HG02981 (cell line): Measurements from ENCODE around the gene ALS2CL.
"Not testable (repeated sequence)": the region's sequence is repeated elsewhere in the genome, so short reads cannot be mapped to it uniquely, and the experiment has no call there.

Experiments used
- ATAC-seq: cut with Tn5 transposase; IDR thresholded peaks from one replicate; pipeline ENCODE4 v1.9.1; 2021; ENCODE audit warnings: mild to moderate bottlenecking, moderate library complexity; ENCODE audit not compliant: unreplicated experiment

The ALS2CL gene

DNA sequence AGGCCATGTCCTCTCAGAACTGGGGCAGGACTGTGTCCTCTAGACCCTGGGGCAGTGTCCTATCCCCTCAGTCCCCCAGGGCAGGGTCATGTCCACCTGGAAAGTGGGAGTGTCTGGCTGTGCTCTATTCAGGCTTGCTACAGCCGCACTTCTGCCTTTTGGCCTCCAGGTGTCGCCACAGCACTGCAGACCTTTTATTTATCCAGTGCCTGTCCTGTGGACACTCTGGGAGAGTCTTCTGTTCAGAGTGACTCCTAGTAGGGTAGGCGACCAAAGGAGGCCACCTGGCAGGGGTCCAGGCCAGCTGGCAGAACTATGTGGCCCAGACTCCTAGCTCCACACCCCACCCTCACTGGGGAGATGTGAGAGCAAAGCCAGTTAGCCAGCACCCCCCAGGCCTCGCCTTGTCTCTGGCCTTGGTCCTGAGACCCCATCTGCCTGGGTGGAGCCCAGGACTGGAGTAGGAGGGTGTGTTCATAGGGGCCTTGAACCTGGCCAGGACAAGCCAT lies 11.6 kb upstream of the ALS2CL start:
- peak; percentile 59 for ATAC-seq

DNA sequence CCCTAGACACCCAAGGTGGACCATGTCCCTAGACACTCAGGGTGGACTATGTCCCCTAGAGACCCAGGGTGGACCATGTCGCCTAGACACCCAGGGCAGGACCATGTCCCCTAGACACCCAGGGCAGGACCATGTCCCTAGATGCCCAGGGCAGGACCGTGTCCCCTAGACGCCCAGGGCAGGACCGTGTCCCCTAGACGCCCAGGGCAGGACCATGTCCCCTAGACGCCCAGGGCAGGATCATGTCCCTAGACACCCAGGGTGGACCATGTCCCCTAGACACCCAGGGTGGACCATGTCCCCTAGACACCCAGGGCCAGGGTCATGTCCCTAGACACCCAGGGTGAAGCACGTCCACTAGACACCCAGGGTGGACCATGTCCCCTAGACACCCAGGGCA lies 10.9 kb upstream of the ALS2CL start:
- not testable (repeated sequence) for ATAC-seq

DNA sequence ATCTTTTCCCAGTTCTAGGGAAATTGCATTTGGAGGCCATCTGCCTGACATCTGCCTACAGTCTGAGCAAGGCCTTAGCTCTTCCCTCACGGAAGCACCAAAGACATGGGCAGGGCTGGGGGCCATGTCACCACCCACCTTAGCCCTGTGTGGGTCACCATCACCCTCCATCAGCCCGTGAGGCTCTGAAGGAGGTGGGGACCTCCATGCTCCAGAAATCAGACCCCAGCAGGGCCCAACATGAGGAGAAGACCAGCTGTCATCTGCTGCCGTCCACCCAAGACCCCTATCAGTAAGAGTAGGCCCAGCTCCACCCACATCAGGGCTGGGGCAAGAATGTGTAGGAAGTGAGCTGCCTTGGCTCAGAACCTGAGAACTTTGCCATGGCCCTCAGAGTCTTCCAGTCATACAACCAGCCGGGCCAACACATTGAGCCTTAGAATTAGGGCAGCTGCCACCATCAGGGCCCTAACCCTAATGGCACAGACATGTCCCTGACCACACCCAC lies 9.6 kb upstream of the ALS2CL start:
- ATAC-seq: no peak

DNA sequence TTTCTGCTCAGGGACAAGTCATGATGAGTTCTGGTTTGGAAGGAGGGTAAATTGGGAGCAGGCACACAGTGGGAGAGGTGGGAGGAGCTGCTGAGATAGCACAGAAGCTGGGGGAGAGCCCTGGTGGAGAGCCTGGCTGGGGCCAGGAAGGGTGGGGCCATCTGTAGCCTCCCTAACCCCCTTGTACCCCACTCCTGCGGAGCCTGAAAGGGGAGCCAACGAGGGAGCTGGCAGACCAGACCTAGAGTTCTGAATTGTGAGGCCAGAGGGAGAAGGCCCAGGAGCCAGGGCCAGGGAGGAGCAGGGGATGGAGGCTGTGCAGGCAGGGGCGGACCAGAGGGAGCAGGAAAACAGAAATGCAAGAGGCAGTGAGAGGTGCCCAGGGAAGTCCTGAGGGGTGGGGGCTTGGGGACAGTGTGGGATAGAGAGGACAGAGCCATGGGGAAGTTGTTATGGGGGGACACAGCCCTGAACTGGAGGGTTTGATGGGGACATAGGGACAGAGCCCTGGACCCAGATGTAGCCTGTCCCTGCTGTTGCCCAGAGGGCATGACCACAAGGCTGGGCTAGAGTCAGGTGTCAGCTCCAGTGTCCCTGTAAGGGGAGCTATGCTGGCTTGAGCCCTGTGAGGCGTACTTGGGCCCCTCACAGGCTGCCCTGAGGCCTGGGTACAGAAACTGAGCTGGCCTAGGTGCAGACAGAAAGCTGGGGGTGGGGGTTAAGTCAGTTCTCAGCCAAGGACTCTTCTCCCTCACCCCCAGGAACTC lies 8.9 kb upstream of the ALS2CL start:
- ATAC-seq: no peak

DNA sequence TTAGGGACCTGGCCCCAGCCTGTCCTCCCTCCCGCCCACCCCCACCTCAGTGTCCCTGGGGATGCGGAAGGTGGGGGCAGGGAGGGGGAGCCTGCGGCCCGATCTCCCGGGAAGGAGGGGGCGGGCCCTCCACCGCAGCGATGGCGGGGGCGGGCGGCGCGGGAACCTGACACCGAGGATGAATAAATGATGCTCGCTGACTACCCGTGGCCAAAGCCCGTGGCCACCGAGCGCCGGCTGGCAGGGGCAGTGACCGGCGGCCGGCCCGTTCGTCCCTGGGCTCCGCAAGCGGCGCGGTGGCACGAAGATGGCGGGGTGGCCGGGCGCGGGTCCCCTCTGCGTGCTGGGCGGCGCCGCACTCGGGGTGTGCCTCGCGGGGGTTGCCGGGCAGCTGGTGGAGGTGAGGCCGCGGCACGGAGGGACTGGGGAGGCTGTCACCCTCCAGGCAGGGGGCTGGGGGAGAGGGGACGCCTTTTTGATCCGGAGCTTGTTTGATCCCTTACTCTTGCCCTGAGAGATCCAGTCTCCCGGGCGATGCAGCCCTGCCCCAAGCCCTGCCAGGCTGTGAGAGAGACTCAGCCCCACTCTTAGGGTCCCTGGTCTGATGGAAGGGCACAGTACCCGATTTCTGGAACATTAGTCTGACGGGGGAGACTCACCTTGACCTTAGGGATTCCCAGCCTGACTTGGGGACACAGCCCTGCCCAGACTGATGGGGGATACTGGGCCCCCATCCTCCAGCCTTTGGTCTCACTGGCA lies 7.9 kb upstream of the ALS2CL start, which contains the start of gene TMIE:
TMIE (plus strand) TSS at position 212 of the 759 bp plus-strand sequence; CDS start at position 308, 96 bp downstream.
- no peak for ATAC-seq

DNA sequence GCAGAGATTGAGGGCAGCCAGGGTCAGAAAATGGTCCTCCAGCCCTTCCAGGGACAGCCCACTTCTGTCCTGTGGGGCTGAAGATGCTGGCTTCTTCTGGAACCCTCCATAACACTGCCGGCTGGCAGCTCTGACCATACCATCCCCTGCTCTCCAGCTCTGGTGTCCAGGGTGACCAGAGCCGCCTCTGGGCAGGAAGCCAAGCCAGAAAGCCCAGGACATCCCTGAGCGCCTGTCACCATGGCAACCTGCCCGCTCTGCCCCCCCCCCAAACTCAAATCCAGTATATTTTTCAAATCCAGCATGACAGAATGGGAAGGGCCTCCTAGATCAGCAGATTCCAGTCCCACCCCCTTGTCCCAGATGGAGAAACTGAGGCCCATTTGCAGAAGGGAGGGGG lies 7.3 kb upstream of the ALS2CL start:
- no peak for ATAC-seq

DNA sequence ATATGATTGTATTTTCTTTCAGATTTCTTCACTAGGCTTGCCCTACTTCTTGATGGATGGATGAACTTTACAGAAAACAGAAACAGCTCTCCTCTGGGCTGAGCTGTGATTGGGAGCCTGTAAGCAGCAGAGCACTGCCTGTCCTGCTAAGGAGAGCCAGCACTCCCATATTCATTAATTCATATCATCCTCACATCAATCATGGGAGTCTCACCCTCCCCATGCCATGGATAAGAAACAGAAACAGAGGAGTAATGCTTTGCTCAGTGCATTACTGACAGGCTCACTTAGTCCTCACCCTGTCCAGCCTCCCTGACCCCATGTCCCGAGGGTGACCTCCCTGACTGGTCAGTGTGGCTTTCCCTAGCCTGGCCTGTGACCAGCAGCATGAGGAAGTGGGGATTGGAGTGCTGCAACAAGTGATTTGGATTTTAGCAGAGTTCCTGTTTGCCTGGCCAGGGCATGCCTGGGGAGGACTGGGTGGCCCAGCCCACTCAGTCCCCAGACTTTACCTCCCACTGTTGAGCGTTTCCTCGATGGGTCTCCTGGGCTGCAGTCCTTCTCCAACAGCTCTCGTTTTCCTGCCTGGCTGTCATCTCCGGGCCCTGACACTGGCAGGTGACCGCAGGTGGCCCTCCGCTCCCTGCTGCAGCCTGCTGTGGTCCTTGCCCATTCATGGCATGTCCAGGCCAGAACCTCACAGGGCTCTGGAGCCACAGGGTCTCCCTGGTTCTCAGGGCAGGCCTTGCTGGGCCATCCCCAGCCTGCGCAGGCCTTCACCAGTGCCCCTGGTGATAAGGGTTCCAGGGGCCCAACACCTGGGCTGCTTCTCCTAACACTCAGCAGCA lies 6.4 kb upstream of the ALS2CL start:
- no peak for ATAC-seq

DNA sequence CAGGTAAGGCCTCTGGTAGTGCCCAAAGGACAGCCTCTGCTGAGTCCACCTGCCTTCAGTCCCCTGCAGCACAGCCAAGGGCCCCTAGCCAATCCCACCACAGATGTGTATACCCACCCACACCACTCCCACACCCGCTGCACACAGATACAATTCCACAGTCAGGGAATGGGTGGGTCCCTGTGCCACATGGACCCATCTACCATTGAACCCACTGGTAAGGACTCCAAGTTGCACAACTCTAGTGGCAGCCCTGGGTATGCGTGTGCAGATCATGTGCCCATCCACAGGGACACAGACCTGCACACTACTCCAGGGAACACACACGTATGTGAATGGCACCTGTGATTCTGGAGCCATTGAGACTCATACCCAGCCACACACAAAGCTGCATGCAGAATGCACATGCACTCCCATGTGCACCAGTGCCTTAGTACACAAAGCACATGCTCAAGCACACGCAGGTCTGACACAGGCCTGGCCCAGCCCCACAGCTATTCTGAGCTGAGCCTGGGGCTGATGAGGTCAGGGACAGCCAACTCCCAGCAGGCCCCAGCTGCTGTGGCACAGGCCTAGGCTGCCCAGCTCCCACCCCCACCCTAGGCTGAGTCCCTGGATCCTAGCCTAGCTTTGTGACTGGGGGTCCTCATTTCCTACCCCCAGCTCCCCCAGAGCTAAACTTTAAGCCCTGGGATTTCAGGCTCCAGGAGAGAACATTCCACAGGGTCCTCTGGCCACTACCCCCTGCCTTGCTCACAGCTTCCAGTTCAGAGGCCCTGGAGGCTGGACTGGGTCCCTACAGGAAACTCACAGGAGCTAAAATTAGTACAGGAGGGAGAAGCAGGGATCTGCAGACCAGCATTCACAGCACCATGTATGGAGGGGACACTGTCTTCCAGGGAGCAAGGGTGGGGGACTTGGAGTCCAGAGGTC lies 2.7 kb upstream of the ALS2CL start:
- ATAC-seq: no peak

DNA sequence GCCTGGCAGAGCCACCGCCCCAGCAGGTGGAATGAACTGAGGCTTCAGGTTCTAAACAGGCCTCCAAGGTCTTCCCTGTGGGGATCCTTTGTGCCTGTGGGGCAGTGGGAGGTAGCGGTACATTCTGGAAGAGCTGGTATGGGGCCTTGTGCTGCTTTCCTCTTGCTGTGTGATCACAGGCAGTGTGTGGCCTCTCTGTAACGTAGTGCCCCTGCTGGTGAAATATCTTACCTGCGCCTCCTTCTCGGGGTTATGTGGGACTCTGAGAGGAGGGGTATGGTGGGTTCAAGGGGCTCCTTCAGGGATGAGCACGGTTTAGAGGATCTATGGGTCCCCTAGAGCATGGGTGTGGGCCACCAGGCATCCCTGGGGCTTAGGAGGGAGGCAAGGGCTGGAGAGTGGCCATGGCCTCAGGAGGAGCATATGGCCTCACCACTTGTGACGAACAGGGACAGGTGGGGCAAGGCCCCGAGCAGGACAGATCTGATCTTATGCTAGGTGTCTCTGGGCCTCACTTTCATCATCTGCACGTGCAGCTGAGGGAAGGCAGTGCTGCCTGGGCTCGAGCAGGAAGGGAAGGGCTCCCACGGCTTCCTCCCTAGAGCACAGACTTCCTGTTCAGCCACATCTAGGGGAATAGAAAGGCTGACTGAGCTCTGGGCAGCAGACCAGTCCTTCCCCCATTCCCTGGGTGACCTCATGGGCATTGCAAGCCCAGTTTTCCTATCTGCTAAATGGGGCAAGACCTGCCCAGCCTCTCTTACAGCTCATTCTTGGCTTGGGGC lies 1.9 kb upstream of the ALS2CL start:
- no peak for ATAC-seq

DNA sequence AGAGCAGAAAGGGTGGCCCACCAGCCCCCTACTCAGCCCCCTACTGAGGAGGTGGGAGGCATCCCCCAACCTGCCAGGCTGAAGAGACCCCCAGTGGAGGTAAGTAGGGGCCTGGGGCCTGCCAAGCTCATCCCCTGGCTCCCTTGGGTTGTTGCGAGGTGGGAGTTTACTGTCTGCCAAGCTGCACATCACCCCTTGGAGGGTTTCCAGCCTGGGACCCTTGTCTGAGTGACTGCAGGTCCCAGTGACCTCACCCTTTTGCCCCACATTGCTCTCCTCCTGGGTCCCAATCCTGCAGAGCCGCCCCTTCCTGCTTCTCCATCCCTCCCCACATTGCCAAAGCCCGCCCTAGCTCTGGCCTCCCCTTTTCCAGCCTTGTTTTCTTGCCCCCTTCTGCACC lies 1.0 kb upstream of the ALS2CL start:
- ATAC-seq: no peak

DNA sequence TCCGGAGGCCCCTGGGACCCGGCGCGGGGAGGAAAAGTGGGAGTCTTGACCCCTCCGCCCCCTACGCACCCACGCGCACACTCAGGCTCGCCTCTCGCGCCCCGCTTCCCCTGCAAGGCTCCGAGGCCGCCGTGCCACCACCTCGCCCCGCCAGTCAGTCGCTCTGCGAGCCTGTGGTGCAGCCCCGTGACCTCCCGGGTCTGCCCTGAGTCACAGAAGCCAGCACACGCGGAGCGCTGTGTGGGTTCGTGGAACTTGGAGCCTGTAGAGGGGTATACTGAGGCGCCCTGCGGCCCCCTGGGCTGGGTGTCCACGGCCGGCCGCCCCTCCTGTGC lies 380 bp upstream of the ALS2CL start:
- no peak for ATAC-seq

DNA sequence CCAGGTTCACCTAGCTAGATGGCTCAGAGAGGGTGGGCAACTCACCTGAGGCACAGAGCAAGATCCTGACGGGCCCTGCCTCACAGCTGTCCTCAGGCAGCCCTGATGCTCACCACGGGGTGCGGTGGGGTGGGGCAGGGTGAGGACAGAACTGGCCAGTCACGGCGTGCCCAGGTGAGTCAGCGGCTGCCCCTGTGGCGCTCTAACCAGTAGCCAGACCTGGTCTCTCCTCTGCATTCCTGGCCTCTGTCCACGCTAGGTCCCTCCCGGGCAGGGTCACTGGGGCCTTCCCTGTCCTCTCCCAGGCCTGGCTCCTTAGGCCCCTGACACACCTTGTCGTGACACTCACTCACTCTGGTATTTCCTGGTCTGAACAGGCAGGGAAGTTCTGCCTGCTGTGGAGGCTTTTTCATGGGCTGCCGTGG lies 901 bp downstream of the ALS2CL start:
- ATAC-seq: no peak

DNA sequence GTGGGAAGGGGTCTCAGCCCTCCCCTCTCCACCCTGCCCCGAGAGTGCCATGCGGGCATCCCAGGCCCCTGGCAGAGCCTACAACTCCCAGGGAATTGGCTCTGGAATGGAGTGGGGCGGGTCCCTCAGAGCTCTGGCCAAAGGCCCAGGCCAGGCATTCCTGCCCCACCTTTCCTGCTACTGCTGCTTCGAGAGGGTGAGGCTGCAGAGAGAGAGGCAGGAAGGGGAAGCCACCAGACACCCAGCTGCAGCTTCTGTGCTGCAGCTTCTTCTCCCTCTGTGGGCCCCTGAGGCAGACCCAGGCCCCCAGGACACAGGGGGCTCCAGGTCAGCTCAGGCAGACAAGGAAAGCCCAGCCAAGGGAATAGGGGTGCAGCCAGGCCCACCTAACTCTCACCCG lies 2.7 kb downstream of the ALS2CL start:
- ATAC-seq: no peak

DNA sequence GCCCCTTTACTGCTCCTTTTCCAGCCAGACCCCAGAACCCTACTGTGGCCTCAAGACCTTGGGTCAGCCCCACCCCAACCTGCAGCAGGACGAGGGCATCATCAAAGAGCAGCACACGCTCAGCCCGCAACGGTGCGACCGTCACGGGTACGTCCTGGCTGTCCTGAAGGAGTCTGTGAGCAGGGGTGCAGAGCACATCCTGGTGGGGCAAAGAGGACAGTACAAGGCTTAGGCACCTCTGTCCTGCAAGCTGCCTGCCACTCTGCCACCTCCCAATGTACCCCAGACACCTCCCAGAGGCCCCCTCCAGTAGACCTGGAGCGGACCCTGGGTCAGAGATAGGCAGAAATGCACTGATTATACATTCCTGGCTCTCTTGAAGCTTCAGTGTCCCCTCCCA lies 8.0 kb downstream of the ALS2CL start:
- ATAC-seq: no peak

DNA sequence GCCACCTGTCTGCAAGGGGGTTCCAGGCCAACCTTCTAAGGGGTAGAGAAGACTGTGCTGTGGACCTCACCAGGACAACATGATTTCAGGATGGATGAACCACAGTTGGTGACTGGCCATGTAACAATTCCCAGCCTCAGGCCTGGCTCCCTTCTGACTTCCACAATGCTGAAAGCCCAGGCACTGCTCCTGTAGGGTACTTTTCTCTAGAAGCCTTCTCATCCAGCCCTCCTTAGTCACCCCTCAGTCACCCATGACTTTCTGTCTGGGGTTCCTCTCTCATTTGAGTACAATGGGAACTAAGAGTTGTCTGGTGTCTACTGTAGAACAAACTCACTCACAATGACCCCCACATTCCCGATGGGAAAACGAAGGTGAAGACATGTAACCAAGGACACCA lies 8.6 kb downstream of the ALS2CL start:
- ATAC-seq: no peak

DNA sequence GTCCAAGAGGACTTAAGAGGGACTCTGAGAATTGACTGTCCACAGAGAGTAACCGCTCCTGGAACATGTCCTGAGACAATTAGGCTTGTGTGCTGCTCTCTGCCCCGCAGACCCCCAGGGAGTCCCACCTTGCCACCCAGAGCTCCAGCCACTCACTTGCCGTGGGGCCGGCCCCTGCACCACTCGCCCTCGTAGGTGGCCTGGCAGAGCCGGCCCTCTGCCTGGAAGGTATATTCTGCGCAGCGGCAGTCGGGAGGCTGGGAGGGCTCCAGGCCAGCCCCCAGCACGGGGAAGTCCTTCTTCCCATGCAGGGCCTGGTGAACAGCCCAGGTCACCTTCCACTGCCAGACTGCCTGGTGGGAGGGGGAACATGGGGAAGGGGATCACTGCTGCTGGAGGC lies 10.5 kb downstream of the ALS2CL start:
- ATAC-seq: no peak

DNA sequence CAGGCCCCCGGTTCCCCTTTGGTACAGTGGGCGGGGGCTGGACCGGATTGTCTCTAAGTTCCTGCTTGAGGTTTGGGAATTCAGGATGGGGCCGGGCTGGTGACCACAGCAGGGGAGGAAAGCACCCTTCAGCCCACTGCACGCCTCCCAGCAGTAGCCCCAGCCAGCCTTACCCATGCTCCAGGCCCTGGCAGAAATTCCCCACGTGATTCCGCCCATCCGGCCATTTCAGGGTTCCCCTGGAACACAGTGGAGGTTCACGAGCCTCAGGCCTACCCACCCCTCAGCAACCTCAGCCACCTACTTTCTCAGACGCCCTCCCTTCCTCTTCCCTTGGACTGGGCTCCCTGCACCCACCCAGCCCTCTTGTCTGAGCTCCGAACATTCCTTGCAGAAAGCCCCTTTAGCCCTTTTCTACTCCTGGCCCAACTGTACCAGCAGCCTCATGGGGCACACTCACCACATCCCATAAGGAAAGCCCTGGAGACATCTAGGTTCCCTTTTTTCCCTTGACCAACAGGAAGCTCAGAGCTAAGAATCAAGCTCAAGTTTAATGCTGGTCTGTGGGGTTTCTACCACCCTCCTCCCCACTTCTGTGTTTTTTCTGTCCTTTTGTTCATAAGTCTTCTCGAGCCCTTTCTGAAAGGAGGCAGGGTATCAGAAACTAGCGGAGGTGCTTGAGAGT lies 11.5 kb downstream of the ALS2CL start:
- no peak for ATAC-seq

DNA sequence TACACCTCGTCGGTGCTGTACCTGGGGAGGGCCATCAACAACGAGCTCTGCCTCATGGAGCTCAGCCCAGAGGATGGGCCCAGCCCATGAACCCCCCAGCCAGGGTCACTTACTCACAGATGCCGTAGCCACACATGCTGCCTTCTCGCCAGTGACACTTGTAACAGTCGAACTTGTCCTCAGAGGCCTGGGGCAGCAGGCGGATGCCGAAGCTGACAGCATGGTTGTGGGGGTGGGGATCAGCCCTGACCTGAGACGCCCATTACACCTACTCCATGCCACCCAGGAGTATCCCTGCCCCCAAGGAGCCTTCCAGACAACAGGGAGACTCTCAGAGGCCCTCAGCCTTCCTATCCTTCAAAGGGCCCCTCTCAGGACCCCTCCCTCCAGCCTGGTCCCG lies 12.1 kb downstream of the ALS2CL start:
- ATAC-seq: no peak
